ENCODE results near the gene ITPRIPL1. TPM values are rescaled to one million over a fixed set of nuclear protein-coding genes. Genes with fewer than 3 reads are reported as not detected.

Gene ITPRIPL1
- total RNA-seq, 2 donors from 2014 or later: 28.0 to 31.4 TPM

DNA sequence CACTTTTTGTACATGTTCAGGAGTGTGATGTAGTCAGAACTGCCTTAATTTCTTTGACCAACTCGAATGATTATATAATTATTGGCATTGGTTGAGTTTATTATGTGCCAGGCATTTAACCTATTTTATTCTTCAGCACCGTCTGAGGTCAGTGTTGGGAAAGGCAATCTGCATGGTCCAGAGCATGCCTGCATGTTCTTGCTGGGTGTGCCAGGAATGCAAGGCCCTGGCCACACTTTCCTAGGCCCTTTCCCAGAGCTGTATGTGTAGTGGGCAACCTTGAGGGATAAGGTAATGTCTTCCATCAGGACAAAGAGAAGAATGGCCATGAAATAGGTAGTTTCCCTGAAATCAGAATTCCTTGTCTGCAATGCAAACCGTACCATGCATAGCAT lies 10.1 kb upstream of the ITPRIPL1 start:
- peaks cover 0 to 4% of the 10 kb centered on the region in 2 donors for H3K36me3 Mint-ChIP-seq (ENCODE audit: insufficient read depth in 2 of 2)
- ATAC-seq (replicated peaks in 1 of 2) (no peak), DNase-seq (no peak)
- H3K4me3 Mint-ChIP-seq: peak overlapping the region in 1 of 2 donors; percentile 74
- H3K9me3 Mint-ChIP-seq: no peaks in the 10 kb centered on the region
- H3K27me3 Mint-ChIP-seq (ENCODE audit: low read depth): no peaks in the 10 kb centered on the region
- H3K27ac Mint-ChIP-seq: peak overlapping the region; percentile 87
- peaks cover 46% of the 10 kb centered on the region for H3K4me1 Mint-ChIP-seq (ENCODE audit: low read depth)

DNA sequence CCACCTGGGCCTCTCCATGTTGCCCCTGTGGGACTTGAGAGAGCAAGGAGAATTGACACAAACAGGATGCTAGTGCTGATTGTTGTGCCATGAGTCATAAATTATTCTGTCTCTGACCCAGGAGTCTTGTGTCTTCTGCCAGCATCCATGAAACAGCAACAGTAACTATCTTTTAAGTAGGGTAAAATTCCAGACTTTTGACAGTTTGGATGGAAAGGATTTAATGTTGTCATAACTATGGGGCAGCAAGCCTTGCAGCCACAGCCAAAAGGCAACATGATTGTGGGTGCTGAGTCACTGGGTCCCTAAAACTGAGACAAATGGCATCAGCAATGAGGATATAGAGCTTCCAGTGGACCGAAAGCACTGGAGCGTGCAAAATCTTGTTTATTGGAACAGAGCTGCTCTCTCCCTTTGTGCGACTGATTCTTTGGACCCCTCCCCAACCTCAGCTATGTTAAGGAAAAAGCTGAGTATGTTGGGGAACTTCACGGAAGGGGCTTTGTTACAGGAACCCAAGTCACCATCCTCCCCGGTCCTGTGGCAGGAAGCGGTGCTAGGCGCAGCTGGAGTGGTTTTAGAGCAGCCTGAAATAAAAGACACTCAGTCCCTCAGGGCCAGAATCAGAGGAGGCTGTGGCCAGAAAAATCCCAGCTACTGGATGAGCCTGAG lies 9.6 kb upstream of the ITPRIPL1 start:
- no peaks in the 10 kb centered on the region for H3K9me3 Mint-ChIP-seq
- H3K4me1 Mint-ChIP-seq (ENCODE audit: low read depth): peaks cover 51% of the 10 kb centered on the region
- peaks cover 0 to 4% of the 10 kb centered on the region in 2 donors for H3K36me3 Mint-ChIP-seq (ENCODE audit: insufficient read depth in 2 of 2)
- H3K27ac Mint-ChIP-seq: peak overlapping the region; percentile 87
- H3K4me3 Mint-ChIP-seq: peak overlapping the region; percentile 71 to 74
- DNase-seq (peak; percentile 27 to 47), ATAC-seq (replicated peaks in 1 of 2) (peak; percentile 74 to 76)
- H3K27me3 Mint-ChIP-seq (ENCODE audit: low read depth): no peaks in the 10 kb centered on the region

DNA sequence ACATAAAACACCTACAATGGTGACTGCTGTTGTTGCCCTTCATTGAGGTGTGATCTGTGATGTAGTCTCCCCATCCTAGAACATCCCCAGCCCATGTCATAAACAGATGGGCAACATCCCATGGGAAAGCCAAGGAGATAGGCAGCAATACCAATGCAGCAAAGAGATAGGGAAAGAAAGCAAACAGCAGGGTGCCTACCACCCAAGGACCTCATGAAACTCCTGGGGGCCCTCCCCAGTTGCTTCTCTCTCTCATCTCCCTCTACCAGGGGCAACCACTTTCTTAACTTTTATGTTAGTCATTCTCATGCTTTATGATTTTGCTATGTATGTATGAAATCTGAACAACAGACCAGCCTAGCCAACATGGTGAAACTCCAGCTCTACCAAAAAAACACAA lies 8.1 kb upstream of the ITPRIPL1 start:
- Mint-ChIP-seq H3K9me3 (no peaks in the 10 kb centered on the region), H3K4me3 (peak overlapping the region; percentile 67 to 71), H3K27ac (peak overlapping the region; percentile 94), H3K4me1 (ENCODE audit: low read depth) (peaks cover 58% of the 10 kb centered on the region), H3K36me3 (ENCODE audit: insufficient read depth in 2 of 2) (peaks cover 2 to 4% of the 10 kb centered on the region in 2 donors), H3K27me3 (ENCODE audit: low read depth) (no peaks in the 10 kb centered on the region)
- ATAC-seq (replicated peaks in 1 of 2) (no peak), DNase-seq (no peak)

DNA sequence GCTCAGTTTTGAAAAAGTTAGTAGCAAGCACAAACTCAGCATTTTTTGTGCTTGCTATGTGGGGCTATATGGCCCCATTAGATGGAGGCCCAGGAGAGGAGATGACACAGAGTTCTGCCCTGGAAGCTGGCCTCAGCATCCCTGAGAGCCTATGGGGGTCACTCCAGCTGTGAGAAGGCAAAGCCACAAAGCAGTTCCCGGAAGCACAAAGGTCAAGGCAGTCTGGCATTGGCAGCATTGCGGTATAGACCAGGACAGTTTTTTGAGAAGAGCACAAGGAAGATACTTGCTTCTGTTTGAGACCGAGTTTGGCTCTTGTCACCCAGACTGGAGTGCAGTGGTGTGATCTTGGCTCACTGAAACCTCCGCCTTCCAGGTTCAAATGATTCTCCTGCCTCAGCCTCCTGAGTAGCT lies 7.5 kb upstream of the ITPRIPL1 start:
- H3K4me3 Mint-ChIP-seq: peak overlapping the region in 1 of 2 donors; percentile 67
- DNase-seq (no peak), ATAC-seq (replicated peaks in 1 of 2) (no peak)
- H3K27ac Mint-ChIP-seq: peak overlapping the region; percentile 47
- no peaks in the 10 kb centered on the region for H3K9me3 Mint-ChIP-seq
- peaks cover 59% of the 10 kb centered on the region for H3K4me1 Mint-ChIP-seq (ENCODE audit: low read depth)
- H3K36me3 Mint-ChIP-seq (ENCODE audit: insufficient read depth in 2 of 2): peaks cover 2 to 4% of the 10 kb centered on the region in 2 donors
- H3K27me3 Mint-ChIP-seq (ENCODE audit: low read depth): no peaks in the 10 kb centered on the region

DNA sequence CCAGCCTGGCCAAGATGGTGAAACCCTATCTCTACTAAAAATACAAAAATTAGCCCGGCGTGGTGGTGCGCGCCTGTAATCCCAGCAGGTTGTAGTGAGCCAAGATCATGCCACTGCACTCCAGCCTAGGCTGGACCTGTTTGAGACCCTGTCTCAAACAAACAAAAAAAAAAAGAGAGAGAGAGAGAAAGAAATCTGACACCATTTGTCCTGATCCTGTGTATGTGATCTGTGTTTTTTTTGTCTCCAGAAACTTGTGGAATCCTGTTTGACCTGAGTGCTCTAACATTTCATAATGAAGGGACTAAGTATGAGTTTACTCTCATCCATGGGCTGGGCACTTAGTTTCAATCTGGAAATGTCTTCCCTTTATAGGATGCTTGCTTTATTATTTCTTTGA lies 6.4 kb upstream of the ITPRIPL1 start:
- no peak for ATAC-seq (replicated peaks in 1 of 2)
- Mint-ChIP-seq H3K4me3 (peak overlapping the region; percentile 29 to 78), H3K36me3 (ENCODE audit: insufficient read depth in 2 of 2) (peaks cover 2 to 4% of the 10 kb centered on the region in 2 donors), H3K9me3 (no peaks in the 10 kb centered on the region), H3K27ac (peak overlapping the region; percentile 55), H3K4me1 (ENCODE audit: low read depth) (peaks cover 66% of the 10 kb centered on the region), H3K27me3 (ENCODE audit: low read depth) (no peaks in the 10 kb centered on the region)
- DNase-seq: no peak

DNA sequence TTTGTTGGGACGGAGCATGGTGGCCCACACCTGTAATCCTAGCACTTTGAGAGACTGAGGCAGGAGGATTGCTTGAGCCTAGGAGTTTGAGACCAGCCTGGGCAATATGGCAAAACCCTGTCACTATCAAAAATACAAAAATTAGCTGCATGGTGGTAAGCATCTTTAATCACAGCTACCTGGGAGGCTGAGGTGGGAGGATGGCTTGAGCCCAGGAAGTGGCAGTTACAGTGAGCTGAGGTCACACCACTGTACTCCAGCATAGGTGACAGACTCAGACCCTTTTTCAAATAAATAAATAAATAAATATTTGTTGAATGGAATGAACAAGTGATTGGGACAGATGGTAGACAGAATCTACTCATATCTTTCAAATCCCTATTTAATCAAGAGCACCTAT lies 5.7 kb upstream of the ITPRIPL1 start:
- no peaks in the 10 kb centered on the region for H3K9me3 Mint-ChIP-seq
- no peak for DNase-seq
- H3K27ac Mint-ChIP-seq: peak overlapping the region; percentile 55
- H3K36me3 Mint-ChIP-seq (ENCODE audit: insufficient read depth in 2 of 2): peaks cover 2 to 4% of the 10 kb centered on the region in 2 donors
- peak overlapping the region; percentile 29 to 78 for H3K4me3 Mint-ChIP-seq
- H3K27me3 Mint-ChIP-seq (ENCODE audit: low read depth): no peaks in the 10 kb centered on the region
- ATAC-seq (replicated peaks in 1 of 2): no peak
- peaks cover 73% of the 10 kb centered on the region for H3K4me1 Mint-ChIP-seq (ENCODE audit: low read depth)

DNA sequence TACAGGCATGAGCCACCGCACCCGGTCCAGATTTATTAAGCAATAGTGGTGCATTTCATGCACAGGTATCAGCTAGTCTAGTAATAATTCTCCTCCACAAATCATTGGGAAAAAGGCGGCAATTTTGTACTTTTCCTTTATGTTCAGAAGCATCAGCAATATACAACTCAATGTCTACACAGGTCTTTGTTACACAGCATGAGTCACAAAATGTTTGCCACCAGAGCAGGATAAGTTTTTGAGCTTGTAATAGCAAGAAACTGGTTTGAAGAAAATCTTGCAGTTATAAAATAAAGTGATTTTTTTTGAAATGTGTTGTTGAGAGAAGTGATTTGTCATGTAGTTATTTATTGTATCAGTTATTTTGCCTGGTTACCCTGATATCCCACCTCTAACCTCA lies 4.8 kb upstream of the ITPRIPL1 start:
- DNase-seq: no peak
- H3K4me3 Mint-ChIP-seq: peak overlapping the region; percentile 94 to 96
- peak overlapping the region; percentile 75 for H3K27ac Mint-ChIP-seq
- H3K4me1 Mint-ChIP-seq (ENCODE audit: low read depth): peaks cover 74% of the 10 kb centered on the region
- ATAC-seq (replicated peaks in 1 of 2): no peak
- no peaks in the 10 kb centered on the region for H3K9me3 Mint-ChIP-seq
- H3K36me3 Mint-ChIP-seq (ENCODE audit: insufficient read depth in 2 of 2): peaks cover 2 to 4% of the 10 kb centered on the region in 2 donors
- H3K27me3 Mint-ChIP-seq (ENCODE audit: low read depth): no peaks in the 10 kb centered on the region

DNA sequence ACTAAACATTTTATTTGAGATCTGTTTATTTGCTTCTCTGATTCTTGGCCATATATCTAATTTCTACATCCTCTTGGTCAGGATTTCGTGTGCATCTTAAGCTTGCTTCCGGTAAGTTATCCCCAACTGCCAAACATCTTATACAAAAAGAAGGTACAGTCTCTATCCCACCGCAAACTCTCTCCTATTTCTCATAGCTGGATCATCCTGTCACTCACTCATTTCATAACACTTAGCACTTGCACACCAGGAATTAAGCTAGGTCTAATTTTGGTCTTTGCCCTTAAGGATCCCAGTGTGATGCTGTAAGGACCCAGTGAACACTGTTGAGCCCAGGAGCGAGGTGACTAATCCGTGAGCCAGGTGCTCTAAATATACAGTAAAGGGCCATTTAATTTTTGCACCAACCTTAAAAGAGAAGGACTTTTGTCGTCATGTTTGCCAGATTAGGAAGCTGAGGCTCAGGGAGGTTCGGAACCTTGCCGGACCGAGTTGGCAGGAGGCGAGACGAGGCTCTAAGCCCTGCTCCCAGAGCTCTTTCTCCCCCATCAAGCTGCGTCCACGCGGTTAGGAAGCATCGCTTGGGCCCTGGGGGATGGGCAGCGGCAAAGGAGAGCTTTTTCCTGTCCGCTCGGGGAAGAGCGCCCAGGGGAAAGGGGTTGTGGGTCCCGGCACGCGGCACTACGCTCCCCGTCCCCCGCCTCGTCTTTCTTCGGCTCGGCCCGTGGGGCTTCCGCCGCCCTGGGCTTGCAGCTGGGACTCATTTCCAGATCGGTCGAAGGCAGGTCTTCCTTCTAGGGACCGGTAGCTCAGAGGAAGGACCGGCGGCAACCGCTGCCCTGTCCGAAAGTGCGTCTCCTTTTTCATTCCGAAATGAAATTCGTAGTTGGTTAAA lies 4.1 kb upstream of the ITPRIPL1 start:
- peak overlapping the region; percentile 82 for H3K27ac Mint-ChIP-seq
- H3K27me3 Mint-ChIP-seq (ENCODE audit: low read depth): no peaks in the 10 kb centered on the region
- DNase-seq (peak; percentile 53 to 58), ATAC-seq (replicated peaks in 1 of 2) (peak; percentile 41 to 43)
- H3K36me3 Mint-ChIP-seq (ENCODE audit: insufficient read depth in 2 of 2): peaks cover 4% of the 10 kb centered on the region in 2 donors
- peaks cover 74% of the 10 kb centered on the region for H3K4me1 Mint-ChIP-seq (ENCODE audit: low read depth)
- H3K9me3 Mint-ChIP-seq: no peaks in the 10 kb centered on the region
- H3K4me3 Mint-ChIP-seq: peak overlapping the region; percentile 94 to 96

DNA sequence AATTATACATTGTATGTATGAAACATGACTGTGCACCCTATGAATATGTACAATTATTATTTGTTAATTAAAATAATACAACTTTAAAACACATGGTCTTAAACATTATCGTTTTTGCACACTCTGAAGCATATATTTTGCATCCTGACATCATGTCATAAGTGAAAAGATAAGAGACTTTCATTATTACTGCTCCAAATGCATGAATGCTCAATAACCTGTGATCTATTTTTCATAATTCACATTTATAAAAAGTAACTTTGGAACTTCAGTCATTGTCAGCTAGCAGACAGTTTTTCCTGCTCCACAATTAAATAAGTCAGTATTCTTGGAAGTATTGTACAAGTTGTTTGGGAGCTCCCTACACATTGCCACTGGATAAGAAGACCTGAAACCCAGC lies 1.3 kb upstream of the ITPRIPL1 start:
- Mint-ChIP-seq H3K4me3 (peak overlapping the region; percentile 94 to 95), H3K27ac (peak overlapping the region; percentile 82), H3K4me1 (ENCODE audit: low read depth) (peaks cover 83% of the 10 kb centered on the region), H3K9me3 (no peaks in the 10 kb centered on the region), H3K36me3 (ENCODE audit: insufficient read depth in 2 of 2) (peaks cover 13 to 22% of the 10 kb centered on the region in 2 donors), H3K27me3 (ENCODE audit: low read depth) (no peaks in the 10 kb centered on the region)
- ATAC-seq (replicated peaks in 1 of 2): no peak
- no peak for DNase-seq

DNA sequence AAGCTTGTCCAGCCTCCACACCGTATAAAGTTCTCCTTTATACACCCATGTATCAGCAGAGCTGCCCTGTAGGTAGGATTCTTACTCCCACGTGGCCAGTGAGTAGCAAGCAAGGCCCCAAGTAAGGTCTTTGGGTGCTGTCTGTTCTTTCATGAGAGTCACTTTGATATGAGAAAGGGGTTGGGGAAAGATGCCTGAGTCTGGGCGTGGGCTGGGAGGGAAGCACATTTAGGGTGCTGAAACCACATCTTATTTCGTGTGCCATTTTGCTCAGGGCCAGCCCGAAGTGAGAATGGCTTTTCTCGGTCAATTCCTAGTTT lies 436 bp upstream of the ITPRIPL1 start:
- peak overlapping the region; percentile 94 to 95 for H3K4me3 Mint-ChIP-seq
- peak; percentile 41 to 42 for DNase-seq
- H3K27me3 Mint-ChIP-seq (ENCODE audit: low read depth): no peaks in the 10 kb centered on the region
- H3K36me3 Mint-ChIP-seq (ENCODE audit: insufficient read depth in 2 of 2): peaks cover 13 to 25% of the 10 kb centered on the region in 2 donors
- peak; percentile 17 to 22 for ATAC-seq (replicated peaks in 1 of 2)
- no peaks in the 10 kb centered on the region for H3K9me3 Mint-ChIP-seq
- H3K27ac Mint-ChIP-seq: peak overlapping the region; percentile 82
- H3K4me1 Mint-ChIP-seq (ENCODE audit: low read depth): peaks cover 81% of the 10 kb centered on the region

DNA sequence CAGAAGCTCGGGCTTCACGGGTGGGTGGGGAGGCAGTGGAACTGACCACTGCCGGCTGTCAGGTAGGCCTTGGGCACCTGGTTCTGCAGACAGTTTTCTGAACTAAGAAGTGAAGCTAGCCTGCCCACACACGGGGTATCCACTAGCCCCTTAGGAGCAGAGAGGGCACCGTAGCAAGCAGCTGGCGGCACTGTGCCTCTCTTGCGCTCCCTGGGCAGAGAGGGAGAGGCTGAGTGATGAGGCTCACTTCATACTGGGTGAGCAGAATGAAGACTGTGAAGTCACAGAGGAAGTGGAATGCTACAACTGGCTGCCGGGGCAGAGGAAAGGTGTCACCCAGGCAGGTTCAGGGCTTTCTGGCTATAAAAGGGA lies 753 bp downstream of the ITPRIPL1 start:
- Mint-ChIP-seq H3K27me3 (ENCODE audit: low read depth) (no peaks in the 10 kb centered on the region), H3K36me3 (ENCODE audit: insufficient read depth in 2 of 2) (peaks cover 12 to 25% of the 10 kb centered on the region in 2 donors), H3K4me1 (ENCODE audit: low read depth) (peaks cover 70% of the 10 kb centered on the region), H3K4me3 (peak overlapping the region; percentile 94 to 95), H3K27ac (peak overlapping the region; percentile 93), H3K9me3 (no peaks in the 10 kb centered on the region)
- ATAC-seq (replicated peaks in 1 of 2) (peak; percentile 52 to 53), DNase-seq (peak; percentile 53 to 61)

DNA sequence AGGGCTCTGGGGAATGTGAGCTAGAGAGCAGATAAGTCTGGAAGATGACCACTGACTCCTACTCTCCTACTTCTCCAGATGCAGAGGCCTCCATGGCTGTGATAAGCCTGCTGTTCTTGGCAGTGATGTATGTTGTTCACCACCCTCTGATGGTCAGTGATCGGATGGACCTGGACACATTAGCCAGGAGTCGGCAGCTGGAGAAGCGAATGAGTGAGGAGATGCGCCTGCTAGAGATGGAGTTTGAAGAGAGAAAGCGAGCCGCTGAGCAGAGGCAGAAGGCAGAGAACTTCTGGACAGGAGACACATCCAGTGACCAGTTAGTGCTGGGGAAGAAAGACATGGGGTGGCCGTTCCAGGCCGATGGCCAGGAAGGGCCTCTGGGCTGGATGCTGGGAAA lies 1.4 kb downstream of the ITPRIPL1 start:
- ATAC-seq (replicated peaks in 1 of 2): no peak
- no peak for DNase-seq
- H3K27ac Mint-ChIP-seq: no peak overlapping the region
- no peaks in the 10 kb centered on the region for H3K9me3 Mint-ChIP-seq
- no peaks in the 10 kb centered on the region for H3K27me3 Mint-ChIP-seq (ENCODE audit: low read depth)
- peaks cover 11 to 25% of the 10 kb centered on the region in 2 donors for H3K36me3 Mint-ChIP-seq (ENCODE audit: insufficient read depth in 2 of 2)
- H3K4me1 Mint-ChIP-seq (ENCODE audit: low read depth): peaks cover 64% of the 10 kb centered on the region
- peak overlapping the region; percentile 94 to 95 for H3K4me3 Mint-ChIP-seq
